ENCODE measurements around the gene EGFL6. TPM values are rescaled to one million over a fixed set of nuclear protein-coding genes. Genes with fewer than 3 reads are reported as not detected.

Gene EGFL6
- 0.78 TPM for total RNA-seq

- DNase-seq (ENCODE audit: low spot score) = no peak
Measured at GRCh38 chrX:13569479-13570260, at the start of gene EGFL6. Gene EGFL6, plus strand, starts transcription at chrX:13569601. Its CDS starts 261 bp downstream, at chrX:13569862.

GRCh38 chrX:13520351-13520750 is 49.0 kb upstream of the EGFL6 start:
- DNase-seq (ENCODE audit: low spot score) = no peak

GRCh38 chrX:13520936-13521335 is 48.5 kb upstream of the EGFL6 start:
- no peak for DNase-seq (ENCODE audit: low spot score)

GRCh38 chrX:13522811-13523210 is 46.6 kb upstream of the EGFL6 start:
- DNase-seq (ENCODE audit: low spot score) = no peak

- DNase-seq (ENCODE audit: low spot score) = no peak
Measured at GRCh38 chrX:13533726-13534125, 35.7 kb upstream of the EGFL6 start.

- no peak for DNase-seq (ENCODE audit: low spot score)
Measured at GRCh38 chrX:13535376-13536165, 33.8 kb upstream of the EGFL6 start.

GRCh38 chrX:13536551-13536950 is 32.9 kb upstream of the EGFL6 start:
- no peak for DNase-seq (ENCODE audit: low spot score)

- DNase-seq (ENCODE audit: low spot score) = no peak
Measured at GRCh38 chrX:13538414-13538813, 31.0 kb upstream of the EGFL6 start.

GRCh38 chrX:13540602-13541001 is 28.8 kb upstream of the EGFL6 start:
- no peak for DNase-seq (ENCODE audit: low spot score)

- DNase-seq (ENCODE audit: low spot score) = no peak
Measured at GRCh38 chrX:13545726-13546125, 23.7 kb upstream of the EGFL6 start.

- no peak for DNase-seq (ENCODE audit: low spot score)
Measured at GRCh38 chrX:13547671-13548070, 21.7 kb upstream of the EGFL6 start.

GRCh38 chrX:13550346-13550745 is 19.1 kb upstream of the EGFL6 start:
- no peak for DNase-seq (ENCODE audit: low spot score)

- no peak for DNase-seq (ENCODE audit: low spot score)
Measured at GRCh38 chrX:13551610-13552009, 17.8 kb upstream of the EGFL6 start.

- DNase-seq (ENCODE audit: low spot score) = no peak
Measured at GRCh38 chrX:13552892-13553291, 16.5 kb upstream of the EGFL6 start.

GRCh38 chrX:13565511-13565910 is 3.9 kb upstream of the EGFL6 start:
- DNase-seq (ENCODE audit: low spot score) = no peak

GRCh38 chrX:13570261-13570605 is 832 bp downstream of the EGFL6 start:
- no peak for DNase-seq (ENCODE audit: low spot score)

- no peak for DNase-seq (ENCODE audit: low spot score)
Measured at GRCh38 chrX:13571136-13571535, 1.7 kb downstream of the EGFL6 start.

GRCh38 chrX:13574600-13574999 is 5.2 kb downstream of the EGFL6 start:
- DNase-seq (ENCODE audit: low spot score) = no peak

- DNase-seq (ENCODE audit: low spot score) = no peak
Measured at GRCh38 chrX:13579661-13580060, 10.3 kb downstream of the EGFL6 start.

- no peak for DNase-seq (ENCODE audit: low spot score)
Measured at GRCh38 chrX:13581554-13581953, 12.2 kb downstream of the EGFL6 start.

- DNase-seq (ENCODE audit: low spot score) = no peak
Measured at GRCh38 chrX:13587786-13588477, 18.5 kb downstream of the EGFL6 start.

GRCh38 chrX:13590207-13590606 is 20.8 kb downstream of the EGFL6 start:
- no peak for DNase-seq (ENCODE audit: low spot score)

- DNase-seq (ENCODE audit: low spot score) = no peak
Measured at GRCh38 chrX:13590914-13591313, 21.5 kb downstream of the EGFL6 start.
